ENCODE measurements around the gene CMIP. TPM values are rescaled to one million over a fixed set of nuclear protein-coding genes. Genes with fewer than 3 reads are reported as not detected.

Gene CMIP
- total and polyA plus RNA-seq, 7 donors, result 11.0 to 60.3 (median 20.4) TPM

DNA sequence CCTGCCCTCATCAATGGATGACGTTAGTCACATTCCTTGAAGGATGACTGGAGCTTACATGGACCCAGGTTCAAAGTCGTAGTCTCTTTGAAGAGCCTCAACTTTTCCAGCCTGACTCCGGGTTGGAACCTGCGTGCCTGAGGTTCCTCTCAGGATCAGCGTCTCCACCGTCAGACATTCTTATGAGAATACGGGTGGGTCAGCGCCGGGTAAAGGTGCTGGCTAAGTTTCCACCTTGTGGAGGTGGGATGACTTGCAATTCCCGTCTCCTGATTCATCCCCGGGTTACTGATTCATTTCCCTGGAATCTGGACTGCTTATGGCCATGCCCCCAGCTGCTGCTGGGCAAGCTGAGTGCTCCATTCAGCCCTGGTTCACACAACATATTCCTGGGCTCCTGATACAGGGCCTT, 38.9 kb upstream of the CMIP start:
- Histone ChIP-seq H3K9me3 (no peaks in the 10 kb centered on the region), H3K4me1 (peaks cover 0 to 15% (median 6%) of the 10 kb centered on the region in 4 donors), H3K27ac (no peak overlapping the region), H3K4me3 (no peak overlapping the region), H3K36me3 (no peaks in the 10 kb centered on the region), H3K27me3 (no peaks in the 10 kb centered on the region)
- intact Hi-C loops (cut with DNase I), result no loop called here
- WGBS, 2 donors, result 48 to 75% methylated on average over 11 of the region's 11 CpGs
- TF ChIP-seq, protein P1, sequence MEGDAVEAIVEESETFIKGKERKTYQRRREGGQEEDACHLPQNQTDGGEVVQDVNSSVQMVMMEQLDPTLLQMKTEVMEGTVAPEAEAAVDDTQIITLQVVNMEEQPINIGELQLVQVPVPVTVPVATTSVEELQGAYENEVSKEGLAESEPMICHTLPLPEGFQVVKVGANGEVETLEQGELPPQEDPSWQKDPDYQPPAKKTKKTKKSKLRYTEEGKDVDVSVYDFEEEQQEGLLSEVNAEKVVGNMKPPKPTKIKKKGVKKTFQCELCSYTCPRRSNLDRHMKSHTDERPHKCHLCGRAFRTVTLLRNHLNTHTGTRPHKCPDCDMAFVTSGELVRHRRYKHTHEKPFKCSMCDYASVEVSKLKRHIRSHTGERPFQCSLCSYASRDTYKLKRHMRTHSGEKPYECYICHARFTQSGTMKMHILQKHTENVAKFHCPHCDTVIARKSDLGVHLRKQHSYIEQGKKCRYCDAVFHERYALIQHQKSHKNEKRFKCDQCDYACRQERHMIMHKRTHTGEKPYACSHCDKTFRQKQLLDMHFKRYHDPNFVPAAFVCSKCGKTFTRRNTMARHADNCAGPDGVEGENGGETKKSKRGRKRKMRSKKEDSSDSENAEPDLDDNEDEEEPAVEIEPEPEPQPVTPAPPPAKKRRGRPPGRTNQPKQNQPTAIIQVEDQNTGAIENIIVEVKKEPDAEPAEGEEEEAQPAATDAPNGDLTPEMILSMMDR (IDR thresholded peaks at IDR 0.05), result no peak
- no peak for TF ChIP-seq POLR2AphosphoS5 (IDR thresholded peaks at IDR 0.05)
- no peak for TF ChIP-seq POLR2A (IDR thresholded peaks at IDR 0.05)
- no peak for TF ChIP-seq EP300 (IDR thresholded peaks at IDR 0.05)
- DNase-seq, result peak; percentile 36

DNA sequence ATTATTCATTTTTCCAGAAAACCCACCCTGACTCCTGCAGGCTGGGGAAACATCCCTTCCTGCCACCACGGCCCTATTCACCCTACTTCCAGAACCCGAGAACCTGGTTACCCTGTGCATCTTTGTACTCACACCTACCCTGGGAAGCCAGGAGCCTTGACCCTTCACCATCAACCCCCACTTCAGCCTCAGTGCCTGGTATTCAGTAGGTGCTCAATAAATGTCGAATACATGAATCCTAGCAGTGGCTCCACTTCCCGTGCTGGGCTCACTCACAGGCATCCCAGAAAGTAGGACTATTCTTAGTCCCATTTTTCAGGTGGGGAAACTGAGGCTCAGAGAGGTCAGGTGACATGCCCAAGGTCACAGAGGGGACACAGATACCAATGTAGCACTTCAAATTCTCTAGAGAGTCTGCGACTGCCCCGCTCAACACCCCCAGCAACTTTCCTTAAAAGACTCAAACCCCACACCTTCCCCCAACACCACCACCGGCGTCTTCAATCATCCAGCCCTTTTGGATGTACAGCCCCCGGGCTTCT, 36.1 kb upstream of the CMIP start:
- intact Hi-C loops (cut with DNase I), result no loop called here
- no peak overlapping the region for H3K4me3 ChIP-seq
- no peaks in the 10 kb centered on the region for H3K9me3 ChIP-seq
- H3K27me3 ChIP-seq, result no peaks in the 10 kb centered on the region
- DNase-seq, result no peak
- H3K27ac ChIP-seq, result no peak overlapping the region
- TF ChIP-seq POLR2AphosphoS5 (IDR thresholded peaks at IDR 0.05), result no peak
- TF ChIP-seq EP300 (IDR thresholded peaks at IDR 0.05), result no peak
- TF ChIP-seq, protein P1 (IDR thresholded peaks at IDR 0.05), result no peak
- no peak for TF ChIP-seq POLR2A (IDR thresholded peaks at IDR 0.05)
- WGBS, 2 donors, result 91 to 93% methylated on average over 9 of the region's 9 CpGs
- peaks cover 0 to 12% (median 5%) of the 10 kb centered on the region in 4 donors for H3K4me1 ChIP-seq
- H3K36me3 ChIP-seq, result no peaks in the 10 kb centered on the region

DNA sequence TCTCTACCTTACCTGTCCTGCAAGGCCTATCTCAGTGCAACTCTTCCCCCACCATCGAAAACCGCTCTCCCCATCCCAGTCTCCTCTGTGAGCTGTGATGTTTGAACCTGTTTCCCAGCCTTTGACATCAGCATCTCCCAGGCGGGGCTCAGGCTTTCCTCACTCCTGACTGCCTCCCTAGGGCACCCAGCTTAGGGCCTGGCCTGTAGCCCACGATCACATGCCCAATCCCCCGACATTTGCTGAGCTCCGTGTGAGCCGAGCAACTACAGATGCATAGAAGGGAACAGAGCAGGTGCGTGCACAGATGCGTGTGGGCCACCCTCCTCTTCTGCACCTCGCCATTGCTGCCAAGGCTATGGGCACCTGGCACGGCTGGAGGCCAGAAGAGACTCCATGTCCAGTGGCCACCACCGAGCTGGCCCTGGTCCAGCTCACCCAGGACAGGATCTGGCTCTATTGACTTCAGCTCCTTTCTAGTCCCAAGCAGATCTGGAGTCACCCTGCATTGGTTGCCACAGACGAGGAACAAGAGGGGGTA, 35.5 kb upstream of the CMIP start:
- Histone ChIP-seq H3K36me3 (no peaks in the 10 kb centered on the region), H3K4me3 (no peak overlapping the region), H3K27ac (no peak overlapping the region), H3K4me1 (peaks cover 0 to 6% (median 0%) of the 10 kb centered on the region in 4 donors), H3K27me3 (no peaks in the 10 kb centered on the region), H3K9me3 (no peaks in the 10 kb centered on the region)
- 86 to 91% methylated on average over 13 of the region's 13 CpGs for WGBS, 2 donors
- intact Hi-C loops (cut with DNase I), result no loop called here
- no peak for TF ChIP-seq POLR2AphosphoS5 (IDR thresholded peaks at IDR 0.05)
- TF ChIP-seq EP300 (IDR thresholded peaks at IDR 0.05), result no peak
- TF ChIP-seq POLR2A (IDR thresholded peaks at IDR 0.05), result no peak
- TF ChIP-seq, protein P1 (IDR thresholded peaks at IDR 0.05), result no peak
- no peak for DNase-seq

DNA sequence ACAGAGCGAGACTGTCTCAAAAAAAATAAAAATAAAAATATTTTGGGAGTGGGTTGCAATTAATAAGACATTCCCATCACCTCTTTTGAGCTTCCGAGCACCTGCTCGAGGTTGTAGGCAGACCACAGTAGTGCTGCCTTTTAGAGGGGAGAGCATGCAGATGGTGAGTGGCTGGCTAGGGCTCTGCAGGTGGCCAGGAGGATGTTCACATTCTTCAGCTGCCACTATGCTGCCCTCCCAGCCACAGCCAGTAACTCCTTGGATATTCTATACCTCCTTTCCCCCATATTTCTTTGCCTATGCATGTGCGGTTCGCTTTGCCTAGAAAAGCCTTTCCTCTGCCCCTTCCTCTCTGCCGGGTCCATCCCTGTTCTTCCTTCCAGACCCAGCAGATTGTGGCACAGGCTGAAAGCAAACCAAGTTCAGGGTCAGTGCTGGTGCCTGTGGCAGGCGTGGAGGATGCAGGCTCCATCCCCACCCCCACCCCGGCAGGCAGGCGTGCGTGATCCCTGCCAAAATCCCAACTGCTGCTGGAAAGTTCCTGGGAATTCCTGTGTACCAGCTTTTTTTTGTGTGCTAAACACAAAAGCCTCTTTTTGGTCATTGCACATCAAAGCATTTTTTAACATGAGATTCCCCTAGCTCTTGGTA, 33.8 kb upstream of the CMIP start:
- H3K36me3 ChIP-seq, result no peaks in the 10 kb centered on the region
- H3K27me3 ChIP-seq, result no peaks in the 10 kb centered on the region
- H3K9me3 ChIP-seq, result no peaks in the 10 kb centered on the region
- H3K4me3 ChIP-seq, result no peak overlapping the region
- H3K27ac ChIP-seq, result no peak overlapping the region
- DNase-seq, result no peak
- 77% methylated on average over 10 of the region's 10 CpGs for WGBS, 2 donors
- TF ChIP-seq, protein P1 (IDR thresholded peaks at IDR 0.05), result no peak
- no peak for TF ChIP-seq POLR2AphosphoS5 (IDR thresholded peaks at IDR 0.05)
- TF ChIP-seq POLR2A (IDR thresholded peaks at IDR 0.05), result no peak
- TF ChIP-seq EP300 (IDR thresholded peaks at IDR 0.05), result no peak
- intact Hi-C loops (cut with DNase I), result no loop called here
- H3K4me1 ChIP-seq, result peaks cover 0 to 6% (median 0%) of the 10 kb centered on the region in 4 donors

Data from sigmoid colon (tissue), 7 donors.